GM19372 (cell line): ENCODE measurements around the gene CHAT.

ENCODE experiments used
- ATAC-seq: cut with Tn5 transposase; IDR thresholded peaks from one replicate; pipeline ENCODE4 v1.9.1; 2021; ENCODE audit warnings: mild to moderate bottlenecking, low read depth, moderate library complexity; ENCODE audit not compliant: unreplicated experiment

The CHAT gene

GRCh38 chr10:49613882-49614241 lies at the start of gene CHAT:
Gene CHAT (plus strand): TSS chr10:49614037. CDS start chr10:49614190, 153 bp downstream.
- no peak for ATAC-seq

GRCh38 chr10:49564461-49565009 lies 49.3 kb upstream of the CHAT start:
- ATAC-seq, result no peak

GRCh38 chr10:49567810-49568209 lies 46.0 kb upstream of the CHAT start:
- ATAC-seq, result no peak

GRCh38 chr10:49568235-49568634 lies 45.6 kb upstream of the CHAT start:
- no peak for ATAC-seq

GRCh38 chr10:49569031-49569631 lies 44.7 kb upstream of the CHAT start:
- no peak for ATAC-seq

GRCh38 chr10:49571388-49571787 lies 42.4 kb upstream of the CHAT start:
- no peak for ATAC-seq

GRCh38 chr10:49572594-49573114 lies 41.2 kb upstream of the CHAT start:
- no peak for ATAC-seq

- no peak for ATAC-seq
Measured at GRCh38 chr10:49575489-49576072, 38.3 kb upstream of the CHAT start.

- no peak for ATAC-seq
Measured at GRCh38 chr10:49577182-49577925, 36.5 kb upstream of the CHAT start.

- no peak for ATAC-seq
Measured at GRCh38 chr10:49578392-49578791, 35.4 kb upstream of the CHAT start.

- ATAC-seq, result no peak
Measured at GRCh38 chr10:49579621-49580020, 34.2 kb upstream of the CHAT start.

- ATAC-seq, result no peak
Measured at GRCh38 chr10:49585387-49585786, 28.4 kb upstream of the CHAT start.

- no peak for ATAC-seq
Measured at GRCh38 chr10:49587981-49588380, 25.9 kb upstream of the CHAT start.

GRCh38 chr10:49592726-49593563 lies 20.9 kb upstream of the CHAT start:
- ATAC-seq, result peak; percentile 81

- no peak for ATAC-seq
Measured at GRCh38 chr10:49593564-49593875, 20.3 kb upstream of the CHAT start.

GRCh38 chr10:49593998-49594397 lies 19.8 kb upstream of the CHAT start:
- ATAC-seq, result no peak

GRCh38 chr10:49594594-49594993 lies 19.2 kb upstream of the CHAT start:
- ATAC-seq, result no peak

GRCh38 chr10:49595003-49595712 lies 18.7 kb upstream of the CHAT start:
- no peak for ATAC-seq

GRCh38 chr10:49595713-49596492 lies 17.9 kb upstream of the CHAT start:
- ATAC-seq, result no peak

- no peak for ATAC-seq
Measured at GRCh38 chr10:49596493-49596809, 17.4 kb upstream of the CHAT start.
